ENCODE data around the gene IRF7. TPM values are rescaled to one million over a fixed set of nuclear protein-coding genes. Genes with fewer than 3 reads are reported as not detected.

The IRF7 gene
- total and polyA plus RNA-seq, 12 donors = 0.81 to 87.6 (median 11.2) TPM

DNA sequence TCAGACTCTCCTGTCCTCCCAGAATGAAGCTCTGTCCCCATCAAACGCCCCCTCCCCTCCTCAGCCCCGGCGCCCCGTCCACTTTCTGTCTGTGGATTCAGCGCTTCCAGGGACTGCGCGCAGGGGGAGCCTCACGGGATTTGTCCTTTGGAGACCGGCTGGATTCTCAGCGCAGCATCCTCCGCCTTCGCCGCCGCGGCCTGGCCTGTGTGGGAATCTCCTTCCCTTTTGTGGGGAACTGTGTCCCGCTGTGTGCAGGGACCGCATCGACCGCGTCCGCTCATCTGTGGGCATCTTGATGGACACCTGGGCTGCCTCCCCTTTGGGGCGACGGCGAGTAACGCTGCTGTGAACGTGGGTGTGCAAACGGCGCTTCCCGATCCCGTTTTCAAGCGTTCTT is 12.3 kb upstream of the IRF7 start:
- no peak overlapping the region for H3K27ac ChIP-seq
- DNase-seq = no peak
- no peak for TF ChIP-seq POLR2A (IDR thresholded peaks at IDR 0.05)
- TF ChIP-seq, protein P1, sequence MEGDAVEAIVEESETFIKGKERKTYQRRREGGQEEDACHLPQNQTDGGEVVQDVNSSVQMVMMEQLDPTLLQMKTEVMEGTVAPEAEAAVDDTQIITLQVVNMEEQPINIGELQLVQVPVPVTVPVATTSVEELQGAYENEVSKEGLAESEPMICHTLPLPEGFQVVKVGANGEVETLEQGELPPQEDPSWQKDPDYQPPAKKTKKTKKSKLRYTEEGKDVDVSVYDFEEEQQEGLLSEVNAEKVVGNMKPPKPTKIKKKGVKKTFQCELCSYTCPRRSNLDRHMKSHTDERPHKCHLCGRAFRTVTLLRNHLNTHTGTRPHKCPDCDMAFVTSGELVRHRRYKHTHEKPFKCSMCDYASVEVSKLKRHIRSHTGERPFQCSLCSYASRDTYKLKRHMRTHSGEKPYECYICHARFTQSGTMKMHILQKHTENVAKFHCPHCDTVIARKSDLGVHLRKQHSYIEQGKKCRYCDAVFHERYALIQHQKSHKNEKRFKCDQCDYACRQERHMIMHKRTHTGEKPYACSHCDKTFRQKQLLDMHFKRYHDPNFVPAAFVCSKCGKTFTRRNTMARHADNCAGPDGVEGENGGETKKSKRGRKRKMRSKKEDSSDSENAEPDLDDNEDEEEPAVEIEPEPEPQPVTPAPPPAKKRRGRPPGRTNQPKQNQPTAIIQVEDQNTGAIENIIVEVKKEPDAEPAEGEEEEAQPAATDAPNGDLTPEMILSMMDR (IDR thresholded peaks at IDR 0.05) = no peak

GRCh38 chr11:627308-627576 is 11.5 kb upstream of the IRF7 start:
- Histone ChIP-seq H3K27me3 (no peaks in the 10 kb centered on the region), H3K27ac (no peak overlapping the region), H3K9me3 (replicated peaks in 1 of 3) (no peaks in the 10 kb centered on the region), H3K4me3 (no peak overlapping the region), H3K36me3 (replicated peaks in 1 of 2) (no peaks in the 10 kb centered on the region), H3K4me1 (replicated peaks in 1 of 2) (peaks cover 0 to 6% of the 10 kb centered on the region in 2 donors)
- intact Hi-C loops (cut with DNase I) = no loop called here
- WGBS, 4 donors = 19 to 83% (median 35%) methylated on average over 2 to 27 of the region's 28 CpGs; no CpG with 5 or more reads in 1 of the 4 donors
- DNase-seq = no peak
- TF ChIP-seq, protein P1 (IDR thresholded peaks at IDR 0.05) = no peak
- TF ChIP-seq POLR2A (IDR thresholded peaks at IDR 0.05) = no peak

More for the DNA sequence above, 12.3 kb upstream of the IRF7 start:
- 95 to 98% (median 97%) methylated on average over 19 to 31 of the region's 31 CpGs for WGBS, 4 donors
- peaks cover 0 to 6% of the 10 kb centered on the region in 2 donors for H3K4me1 ChIP-seq (replicated peaks in 1 of 2)
- H3K9me3 ChIP-seq (replicated peaks in 1 of 3) = no peaks in the 10 kb centered on the region
- H3K4me3 ChIP-seq = no peak overlapping the region
- no peaks in the 10 kb centered on the region for H3K36me3 ChIP-seq (replicated peaks in 1 of 2)
- intact Hi-C loops (cut with DNase I) = no loop called here
- no peaks in the 10 kb centered on the region for H3K27me3 ChIP-seq

DNA sequence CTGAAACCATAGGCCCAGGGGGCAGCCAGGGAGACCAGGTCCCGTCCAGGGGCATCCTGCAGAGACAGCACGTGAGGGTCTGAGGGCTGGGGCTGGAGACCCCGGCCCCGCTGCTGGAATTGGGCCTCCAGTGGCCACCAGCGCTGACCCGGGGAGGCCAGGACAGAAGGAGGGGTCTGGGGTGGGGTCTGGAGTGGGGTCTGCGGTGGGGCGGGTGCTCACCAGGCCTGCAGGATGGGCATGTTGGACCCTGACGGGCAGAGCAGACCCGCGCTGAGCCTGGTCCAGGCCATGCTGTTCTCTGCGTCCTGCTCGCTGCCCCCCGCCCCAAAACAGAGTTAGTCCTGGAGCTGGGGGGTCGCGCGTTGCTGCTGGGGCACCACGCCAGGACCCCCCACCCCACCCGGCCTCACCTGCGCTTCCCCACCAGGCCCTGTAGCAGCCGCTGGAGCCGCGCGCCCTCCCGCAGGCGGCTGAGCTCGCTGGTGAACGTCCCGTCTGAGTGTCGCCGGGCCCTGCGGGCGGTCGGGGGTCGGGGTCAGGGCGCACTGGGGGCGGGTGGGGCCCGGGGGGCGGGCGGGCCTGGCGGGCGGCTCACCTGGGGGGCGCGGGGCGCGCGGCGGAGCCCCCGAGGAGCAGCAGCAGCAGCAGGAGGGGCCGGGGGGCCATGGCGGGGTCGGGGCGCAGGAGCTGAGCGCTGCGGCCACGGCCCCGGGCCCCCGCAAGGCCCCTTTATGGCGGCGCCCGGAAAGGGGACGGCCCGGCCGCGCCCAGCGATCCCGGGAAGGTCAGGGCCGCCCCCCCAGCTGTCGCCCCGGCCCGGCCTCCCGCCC is 10.9 kb upstream of the IRF7 start, which contains the start of gene SCT:
SCT (minus strand) TSS at position 707 of the 833 bp plus-strand sequence; CDS start at position 669, 38 bp downstream.
- no peak for TF ChIP-seq POLR2A (IDR thresholded peaks at IDR 0.05)
- TF ChIP-seq, protein P1 (IDR thresholded peaks at IDR 0.05) = no peak
- peak in 1 of 7 donors; percentile 18 for DNase-seq
- Histone ChIP-seq H3K27ac (no peak within 1 kb of the TSS), H3K4me3 (no peak within 1 kb of the TSS), H3K4me1 (replicated peaks in 1 of 2) (peaks cover 0 to 6% of the 10 kb centered on the region in 2 donors), H3K9me3 (replicated peaks in 1 of 3) (no peaks in the 10 kb centered on the region), H3K27me3 (no peaks in the 10 kb centered on the region), H3K36me3 (replicated peaks in 1 of 2) (no peaks in the 10 kb centered on the region)
- WGBS, 4 donors = 8 to 58% (median 11%) methylated on average over 4 to 71 of the region's 72 CpGs; no CpG with 5 or more reads in 1 of the 4 donors
- intact Hi-C loops (cut with DNase I) = no loop called here

DNA sequence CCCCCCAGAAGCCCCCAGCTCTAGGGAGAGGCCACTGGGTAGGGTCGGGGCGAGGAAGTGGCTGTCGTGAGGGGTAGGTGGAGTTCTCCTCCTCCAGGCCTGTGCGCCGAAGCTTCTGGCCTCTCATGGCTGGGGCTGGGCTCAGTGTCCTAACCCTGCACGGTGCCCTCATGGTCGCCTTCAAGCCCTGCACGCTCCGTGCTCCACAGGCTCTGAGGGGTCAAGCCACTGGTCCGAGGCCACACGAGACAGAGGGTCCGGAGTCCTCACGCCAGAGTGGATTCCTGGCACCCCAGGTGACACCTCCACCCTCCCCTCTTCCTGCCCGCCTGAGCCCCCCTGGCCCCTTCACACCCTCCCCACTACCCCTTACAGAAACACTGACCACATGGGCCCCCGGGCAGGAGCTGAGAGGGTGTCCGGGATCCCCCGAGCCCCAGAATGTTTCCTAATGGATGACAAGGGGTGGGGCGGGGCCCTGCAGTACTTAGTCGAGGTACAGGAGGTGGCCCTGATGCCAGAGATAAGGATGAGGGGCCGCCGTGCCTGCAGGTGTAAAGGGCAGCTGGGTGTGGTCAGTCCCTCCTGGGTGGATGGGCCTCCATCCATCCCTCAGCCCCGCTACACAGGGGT is 10.0 kb upstream of the IRF7 start:
- Histone ChIP-seq H3K36me3 (replicated peaks in 1 of 2) (no peaks in the 10 kb centered on the region), H3K4me3 (no peak overlapping the region), H3K4me1 (replicated peaks in 1 of 2) (peaks cover 0 to 6% of the 10 kb centered on the region in 2 donors), H3K9me3 (replicated peaks in 1 of 3) (no peaks in the 10 kb centered on the region), H3K27ac (no peak overlapping the region), H3K27me3 (no peaks in the 10 kb centered on the region)
- intact Hi-C loops (cut with DNase I) = no loop called here
- 60 to 78% (median 70%) methylated on average over 4 to 22 of the region's 22 CpGs for WGBS, 4 donors
- TF ChIP-seq, protein P1 (IDR thresholded peaks at IDR 0.05) = no peak
- TF ChIP-seq POLR2A (IDR thresholded peaks at IDR 0.05) = no peak
- peak in 1 of 7 donors; percentile 14 for DNase-seq

Measured in adrenal gland (tissue), 12 donors.